ENCODE data around the gene RORC.

DNA sequence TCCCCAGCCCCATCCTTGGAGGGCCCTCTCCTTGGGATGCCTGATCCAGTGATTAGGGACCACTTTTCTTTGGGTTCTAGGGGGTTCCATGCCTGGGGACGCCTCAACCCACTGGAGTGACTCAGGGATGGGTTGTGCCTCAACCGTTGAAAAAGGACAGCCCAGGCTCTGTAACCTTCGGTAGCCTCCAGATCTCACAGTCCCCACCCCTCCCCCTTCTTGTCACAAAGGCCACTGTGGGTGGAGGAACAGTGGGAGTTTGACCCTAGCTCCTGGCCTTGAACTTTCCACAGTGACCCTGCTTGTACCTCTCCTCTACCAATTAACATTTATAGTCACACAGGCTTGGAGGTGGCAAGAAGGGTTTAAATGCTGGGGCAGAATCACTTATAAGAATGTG, 2.6 kb upstream of the RORC start:
- TF ChIP-seq CTCF (IDR thresholded peaks at IDR 0.05; ENCODE audit: low read length) (no peak), EZH2phosphoT487 (IDR thresholded peaks at IDR 0.05; ENCODE audit: low read length) (no peak), EZH2 (optimal IDR thresholded peaks at IDR 0.05; ENCODE audit: low read depth, low read length) (no peak)

Measured in MM.1S (cell line).